Measurements from ENCODE around the gene PEX7. TPM values are rescaled to one million over a fixed set of nuclear protein-coding genes. Genes with fewer than 3 reads are reported as not detected.

Gene PEX7
- total RNA-seq, 1 experiment from 2014 or later = 6.4 TPM

DNA sequence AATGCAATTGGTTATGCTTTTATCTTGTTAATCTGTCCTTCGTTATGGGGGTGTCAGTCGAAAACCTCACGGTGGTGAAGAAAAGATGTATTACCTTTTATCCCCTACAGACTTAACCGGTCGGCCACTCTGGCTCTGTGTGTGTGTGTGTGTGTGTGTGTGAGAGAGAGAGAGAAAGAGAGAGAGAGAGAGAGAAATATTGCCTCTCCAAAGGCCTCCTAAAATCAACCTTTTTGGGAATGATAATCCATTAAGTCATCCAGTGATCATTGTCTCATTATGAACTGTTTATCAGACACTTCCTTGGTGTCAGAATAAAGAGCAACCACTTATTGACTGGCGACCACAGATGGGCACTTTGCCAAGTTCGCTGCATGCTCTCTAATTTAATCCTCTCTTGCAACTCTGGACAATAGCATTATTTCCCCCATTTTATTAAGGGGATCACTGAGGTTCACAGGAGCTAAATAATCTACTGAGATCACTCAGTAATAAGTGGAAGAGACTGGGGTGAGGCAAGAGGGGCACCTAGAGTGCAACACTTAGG is 130.4 kb downstream of the PEX7 start:
- TF ChIP-seq, protein P1, sequence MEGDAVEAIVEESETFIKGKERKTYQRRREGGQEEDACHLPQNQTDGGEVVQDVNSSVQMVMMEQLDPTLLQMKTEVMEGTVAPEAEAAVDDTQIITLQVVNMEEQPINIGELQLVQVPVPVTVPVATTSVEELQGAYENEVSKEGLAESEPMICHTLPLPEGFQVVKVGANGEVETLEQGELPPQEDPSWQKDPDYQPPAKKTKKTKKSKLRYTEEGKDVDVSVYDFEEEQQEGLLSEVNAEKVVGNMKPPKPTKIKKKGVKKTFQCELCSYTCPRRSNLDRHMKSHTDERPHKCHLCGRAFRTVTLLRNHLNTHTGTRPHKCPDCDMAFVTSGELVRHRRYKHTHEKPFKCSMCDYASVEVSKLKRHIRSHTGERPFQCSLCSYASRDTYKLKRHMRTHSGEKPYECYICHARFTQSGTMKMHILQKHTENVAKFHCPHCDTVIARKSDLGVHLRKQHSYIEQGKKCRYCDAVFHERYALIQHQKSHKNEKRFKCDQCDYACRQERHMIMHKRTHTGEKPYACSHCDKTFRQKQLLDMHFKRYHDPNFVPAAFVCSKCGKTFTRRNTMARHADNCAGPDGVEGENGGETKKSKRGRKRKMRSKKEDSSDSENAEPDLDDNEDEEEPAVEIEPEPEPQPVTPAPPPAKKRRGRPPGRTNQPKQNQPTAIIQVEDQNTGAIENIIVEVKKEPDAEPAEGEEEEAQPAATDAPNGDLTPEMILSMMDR (IDR thresholded peaks at IDR 0.05; ENCODE audit: insufficient read depth in 1 of 2, low read depth in 1 of 2, low read length in 1 of 2, severe bottlenecking in 1 of 2, unreplicated experiment in 1 of 2) = no peak
- Histone ChIP-seq H3K9me3 (no peaks in the 10 kb centered on the region), H3K4me1 (peaks cover 7% of the 10 kb centered on the region; the same call in 1 of the 2 replicates), H3K27me3 (replicated peaks; ENCODE audit: control insufficient read depth, insufficient read depth, low read length) (no peaks in the 10 kb centered on the region), H3K36me3 (ENCODE audit: control insufficient read depth, insufficient read depth, low read length) (no peaks in the 10 kb centered on the region), H3K4me3 (ENCODE audit: low read depth, low read length) (no peak overlapping the region)
- Mint-ChIP-seq H3K9me3 (ENCODE audit: unreplicated experiment) (no peaks in the 10 kb centered on the region), H3K27ac (ENCODE audit: unreplicated experiment) (no peak overlapping the region), H3K4me1 (ENCODE audit: low read depth, unreplicated experiment) (peaks cover 7% of the 10 kb centered on the region), H3K36me3 (ENCODE audit: insufficient read depth, unreplicated experiment) (peaks cover 6% of the 10 kb centered on the region), H3K4me3 (ENCODE audit: unreplicated experiment) (no peak overlapping the region), H3K27me3 (ENCODE audit: insufficient read depth, unreplicated experiment) (no peaks in the 10 kb centered on the region)
- no peak for DNase-seq
- CTCF ChIA-PET = no interaction called here
- intact Hi-C loops (cut with micrococcal nuclease; ENCODE audit: unreplicated experiment) = no loop called here
- no TSS peak for BruUV-seq (replicated peaks)
- POLR2A ChIA-PET = no interaction called here

DNA sequence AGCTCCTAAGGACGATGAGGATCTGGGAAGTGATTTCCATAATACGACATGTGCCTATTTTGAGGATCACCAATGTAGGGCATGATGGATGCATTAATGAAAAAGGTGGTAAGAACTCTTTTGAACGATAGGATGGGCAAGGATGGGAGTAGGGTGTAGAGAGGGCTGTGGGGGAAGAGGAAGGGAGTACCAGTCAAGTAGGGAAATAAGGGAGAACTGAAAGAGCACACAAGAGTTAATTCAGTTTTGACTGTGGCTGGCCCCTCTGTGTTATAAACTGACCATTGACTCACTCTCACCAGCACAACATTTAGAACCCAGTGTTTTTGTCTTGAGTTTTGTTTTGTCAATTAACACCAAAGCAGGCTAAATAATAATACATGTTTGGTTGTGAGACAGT is 132.7 kb downstream of the PEX7 start:
- Histone ChIP-seq H3K27me3 (replicated peaks; ENCODE audit: control insufficient read depth, insufficient read depth, low read length) (no peaks in the 10 kb centered on the region), H3K4me1 (peaks cover 23% of the 10 kb centered on the region), H3K9me3 (no peaks in the 10 kb centered on the region), H3K4me3 (ENCODE audit: low read depth, low read length) (no peak overlapping the region), H3K36me3 (ENCODE audit: control insufficient read depth, insufficient read depth, low read length) (no peaks in the 10 kb centered on the region)
- Mint-ChIP-seq H3K36me3 (ENCODE audit: insufficient read depth, unreplicated experiment) (peaks cover 11% of the 10 kb centered on the region), H3K27me3 (ENCODE audit: insufficient read depth, unreplicated experiment) (no peaks in the 10 kb centered on the region), H3K27ac (ENCODE audit: unreplicated experiment) (no peak overlapping the region), H3K4me3 (ENCODE audit: unreplicated experiment) (no peak overlapping the region), H3K9me3 (ENCODE audit: unreplicated experiment) (no peaks in the 10 kb centered on the region), H3K4me1 (ENCODE audit: low read depth, unreplicated experiment) (peaks cover 14% of the 10 kb centered on the region)
- intact Hi-C loops (cut with micrococcal nuclease; ENCODE audit: unreplicated experiment) = no loop called here
- ChIA-PET POLR2A (no interaction called here), CTCF (no interaction called here)
- no TSS peak for BruUV-seq (replicated peaks)
- DNase-seq = no peak
- TF ChIP-seq, protein P1 (IDR thresholded peaks at IDR 0.05; ENCODE audit: insufficient read depth in 1 of 2, low read depth in 1 of 2, low read length in 1 of 2, severe bottlenecking in 1 of 2, unreplicated experiment in 1 of 2) = no peak

DNA sequence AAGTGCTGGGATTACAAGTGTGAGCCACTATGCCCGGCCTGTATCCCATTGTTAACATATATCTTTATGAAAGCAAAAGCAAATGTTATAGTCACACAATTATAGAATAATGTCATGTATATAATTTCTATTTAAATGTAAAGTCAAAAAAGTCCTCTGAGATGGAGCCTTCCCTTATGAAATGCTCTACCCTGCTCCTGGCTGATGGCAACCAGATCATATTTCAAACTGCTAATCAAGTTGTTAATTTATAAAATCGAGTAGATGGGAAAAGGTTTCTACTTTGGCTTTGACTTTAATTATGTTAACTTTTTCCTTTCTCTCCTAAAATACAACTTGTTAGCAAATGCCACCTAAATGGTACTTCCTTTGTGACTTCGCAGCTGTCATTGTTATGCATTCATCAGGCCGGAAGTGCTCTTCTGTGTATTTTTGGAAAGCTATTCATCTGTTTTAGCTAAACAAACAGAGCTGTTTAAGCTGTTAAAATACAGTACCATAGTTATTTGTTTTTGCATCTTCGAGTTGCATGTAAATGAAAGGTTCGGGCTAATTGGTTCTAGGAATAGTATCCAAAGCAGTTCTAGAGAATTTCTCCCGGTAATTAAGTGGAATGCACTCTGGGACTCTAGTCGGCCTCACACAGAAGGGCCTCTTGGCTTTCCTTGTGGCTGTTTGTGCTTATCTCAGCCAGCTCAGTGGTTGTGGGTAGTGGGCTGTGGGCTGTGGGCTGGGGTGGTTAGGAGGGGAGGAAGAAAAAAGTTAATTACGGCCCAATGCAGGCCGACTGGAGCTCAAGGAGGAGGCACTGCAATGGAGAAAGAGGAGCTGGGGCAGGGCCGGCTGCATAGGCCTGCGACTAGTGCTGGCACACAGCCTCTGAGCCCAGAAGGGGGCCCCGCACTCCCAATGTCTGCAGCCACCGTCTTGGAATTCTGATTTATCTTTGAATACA is 134.5 kb downstream of the PEX7 start:
- Mint-ChIP-seq H3K36me3 (ENCODE audit: insufficient read depth, unreplicated experiment) (peaks cover 11% of the 10 kb centered on the region), H3K4me1 (ENCODE audit: low read depth, unreplicated experiment) (peaks cover 18% of the 10 kb centered on the region), H3K27me3 (ENCODE audit: insufficient read depth, unreplicated experiment) (no peaks in the 10 kb centered on the region), H3K4me3 (ENCODE audit: unreplicated experiment) (no peak overlapping the region), H3K27ac (ENCODE audit: unreplicated experiment) (peak overlapping the region; percentile 53), H3K9me3 (ENCODE audit: unreplicated experiment) (no peaks in the 10 kb centered on the region)
- ChIA-PET CTCF (interaction anchor here (0.6 kb wide), 1 partner anchor 57 kb away, joined by 3 read pairs; no protein-coding TSS in a partner anchor), POLR2A (no interaction called here)
- DNase-seq = peak in 1 of 2 experiments; percentile 20
- TF ChIP-seq, protein P1 (IDR thresholded peaks at IDR 0.05; ENCODE audit: insufficient read depth in 1 of 2, low read depth in 1 of 2, low read length in 1 of 2, severe bottlenecking in 1 of 2, unreplicated experiment in 1 of 2) = no peak
- no peaks in the 10 kb centered on the region for H3K9me3 ChIP-seq
- H3K4me1 ChIP-seq = peaks cover 27% of the 10 kb centered on the region
- H3K27me3 ChIP-seq (replicated peaks; ENCODE audit: control insufficient read depth, insufficient read depth, low read length) = no peaks in the 10 kb centered on the region
- intact Hi-C loops (cut with micrococcal nuclease; ENCODE audit: unreplicated experiment) = no loop called here
- BruUV-seq (replicated peaks) = no TSS peak
- no peak overlapping the region for H3K4me3 ChIP-seq (ENCODE audit: low read depth, low read length)
- H3K36me3 ChIP-seq (ENCODE audit: control insufficient read depth, insufficient read depth, low read length) = no peaks in the 10 kb centered on the region
